Stimulated activated CD8-positive, alpha-beta memory T cell treated with anti-CD3 and anti-CD28 coated beads, Interleukin-4, amount 100 ng/mL, for 24 hours (primary cell): ENCODE measurements around the gene LFNG.
"Not testable (repeated sequence)": the region's sequence is repeated elsewhere in the genome, so short reads cannot be mapped to it uniquely, and the experiment has no call there.

Experiments
- DNase-seq: peaks from one replicate; pipeline ENCODE4 v3.0.0-alpha.2; 2020; ENCODE audit warnings: low read depth

LFNG gene

GRCh38 chr7:2545746-2546425 is 26.3 kb downstream of the LFNG start:
- DNase-seq: no peak

GRCh38 chr7:2546776-2547586 is 27.4 kb downstream of the LFNG start:
- no peak for DNase-seq

GRCh38 chr7:2551418-2551817 is 31.8 kb downstream of the LFNG start:
- no peak for DNase-seq

- DNase-seq: no peak
Observed at GRCh38 chr7:2553108-2553507, 33.5 kb downstream of the LFNG start.

GRCh38 chr7:2553831-2554581 is 34.4 kb downstream of the LFNG start:
- DNase-seq: no peak

- no peak for DNase-seq
Observed at GRCh38 chr7:2554661-2555111, 35.1 kb downstream of the LFNG start.

- DNase-seq: peak; percentile 94
Observed at GRCh38 chr7:2555121-2556052, 35.8 kb downstream of the LFNG start, which contains the start of gene BRAT1. Gene BRAT1 (minus strand): TSS chr7:2555524. CDS start chr7:2554431, 1,093 bp downstream.

- peak; percentile 89 for DNase-seq
Observed at GRCh38 chr7:2558629-2559282, 39.2 kb downstream of the LFNG start, which contains the start of gene IQCE. Gene IQCE (plus strand): TSS chr7:2558979. CDS start chr7:2559182, 203 bp downstream.

- DNase-seq: no peak
Observed at GRCh38 chr7:2559283-2559950, 39.8 kb downstream of the LFNG start.

GRCh38 chr7:2563955-2564354 is 44.4 kb downstream of the LFNG start:
- not testable (repeated sequence) for DNase-seq

- DNase-seq: no peak
Observed at GRCh38 chr7:2564970-2565540, 45.5 kb downstream of the LFNG start.

GRCh38 chr7:2566348-2566889 is 46.8 kb downstream of the LFNG start:
- no peak for DNase-seq

GRCh38 chr7:2566890-2567678 is 47.5 kb downstream of the LFNG start:
- no peak for DNase-seq

- DNase-seq: no peak
Observed at GRCh38 chr7:2567679-2568278, 48.2 kb downstream of the LFNG start.

GRCh38 chr7:2568521-2569223 is 49.1 kb downstream of the LFNG start:
- DNase-seq: no peak

GRCh38 chr7:2569421-2569820 is 49.8 kb downstream of the LFNG start:
- DNase-seq: no peak

- DNase-seq: no peak
Observed at GRCh38 chr7:2570021-2570420, 50.4 kb downstream of the LFNG start.

- no peak for DNase-seq
Observed at GRCh38 chr7:2571409-2571808, 51.8 kb downstream of the LFNG start.
